ENCODE results near the gene SLC1A3. TPM values are rescaled to one million over a fixed set of nuclear protein-coding genes. Genes with fewer than 3 reads are reported as not detected.
A peak's percentile ranks its signal among the peaks of the same experiment; 100 is the strongest.

Gene SLC1A3
- total RNA-seq, 4 donors from 2014 or later = 11.3 to 26.5 (median 21.2) TPM

- intact Hi-C loops (cut with DNase I) = no loop called here
- H3K4me3 ChIP-seq = no peak overlapping the region
Observed at GRCh38 chr5:36720688-36721087, 114.3 kb downstream of the SLC1A3 start.

GRCh38 chr5:36721664-36722235 is 115.3 kb downstream of the SLC1A3 start:
- WGBS = 77% methylated on average over 5 of the region's 5 CpGs
- intact Hi-C loops (cut with DNase I) = no loop called here

More at GRCh38 chr5:36720688-36721087, 114.3 kb downstream of the SLC1A3 start:
- no peaks in the 10 kb centered on the region for H3K27me3 ChIP-seq
- H3K36me3 ChIP-seq = no peaks in the 10 kb centered on the region
- no peak overlapping the region for H3K27ac ChIP-seq (replicated peaks in 1 of 4)
- TF ChIP-seq POLR2A (IDR thresholded peaks at IDR 0.05; ENCODE audit: low read depth) = no peak
- no peak for TF ChIP-seq EP300 (IDR thresholded peaks at IDR 0.05)
- TF ChIP-seq POLR2AphosphoS5 (IDR thresholded peaks at IDR 0.05) = no peak
- no peaks in the 10 kb centered on the region for H3K9me3 ChIP-seq
- DNase-seq (ENCODE audit: extremely low spot score) = no peak
- H3K4me1 ChIP-seq = peaks cover 0 to 11% (median 4%) of the 10 kb centered on the region in 4 donors
- 87% methylated on average over 4 of the region's 4 CpGs for WGBS

GRCh38 chr5:36722900-36723299 is 116.5 kb downstream of the SLC1A3 start:
- TF ChIP-seq POLR2A (IDR thresholded peaks at IDR 0.05; ENCODE audit: low read depth) (no peak), CTCF (IDR thresholded peaks at IDR 0.05) (no peak), EP300 (IDR thresholded peaks at IDR 0.05) (no peak), POLR2AphosphoS5 (IDR thresholded peaks at IDR 0.05) (no peak)
- DNase-seq (ENCODE audit: extremely low spot score) = no peak
- H3K27me3 ChIP-seq = no peaks in the 10 kb centered on the region
- 50% methylated on average over 6 of the region's 6 CpGs for WGBS
- no peaks in the 10 kb centered on the region for H3K9me3 ChIP-seq
- no peak overlapping the region for H3K4me3 ChIP-seq
- H3K4me1 ChIP-seq = peaks cover 0 to 11% (median 4%) of the 10 kb centered on the region in 4 donors
- no peaks in the 10 kb centered on the region for H3K36me3 ChIP-seq
- H3K27ac ChIP-seq (replicated peaks in 1 of 4) = no peak overlapping the region
- intact Hi-C loops (cut with DNase I) = no loop called here

More at GRCh38 chr5:36721664-36722235, 115.3 kb downstream of the SLC1A3 start:
- no peak for DNase-seq (ENCODE audit: extremely low spot score)
- TF ChIP-seq CTCF (IDR thresholded peaks at IDR 0.05) (no peak), EP300 (IDR thresholded peaks at IDR 0.05) (no peak), POLR2A (IDR thresholded peaks at IDR 0.05; ENCODE audit: low read depth) (no peak), POLR2AphosphoS5 (IDR thresholded peaks at IDR 0.05) (no peak)
- no peaks in the 10 kb centered on the region for H3K36me3 ChIP-seq
- H3K9me3 ChIP-seq = no peaks in the 10 kb centered on the region
- peaks cover 0 to 11% (median 4%) of the 10 kb centered on the region in 4 donors for H3K4me1 ChIP-seq
- no peak overlapping the region for H3K27ac ChIP-seq (replicated peaks in 1 of 4)
- no peak overlapping the region for H3K4me3 ChIP-seq
- H3K27me3 ChIP-seq = no peaks in the 10 kb centered on the region

- no peak for TF ChIP-seq POLR2AphosphoS5 (IDR thresholded peaks at IDR 0.05)
- no peak for TF ChIP-seq POLR2A (IDR thresholded peaks at IDR 0.05; ENCODE audit: low read depth)
- no peak for TF ChIP-seq EP300 (IDR thresholded peaks at IDR 0.05)
- no peak for TF ChIP-seq CTCF (IDR thresholded peaks at IDR 0.05)
- Histone ChIP-seq H3K27me3 (no peaks in the 10 kb centered on the region), H3K4me1 (peaks cover 0 to 11% (median 4%) of the 10 kb centered on the region in 4 donors), H3K36me3 (no peaks in the 10 kb centered on the region), H3K4me3 (no peak overlapping the region), H3K9me3 (no peaks in the 10 kb centered on the region), H3K27ac (replicated peaks in 1 of 4) (no peak overlapping the region)
- intact Hi-C loops (cut with DNase I) = no loop called here
- 91% methylated on average over 1 of the region's 2 CpGs for WGBS
- DNase-seq (ENCODE audit: extremely low spot score) = no peak
Observed at GRCh38 chr5:36723912-36724311, 117.5 kb downstream of the SLC1A3 start.

GRCh38 chr5:36724467-36725332 is 118.3 kb downstream of the SLC1A3 start:
- H3K36me3 ChIP-seq = no peaks in the 10 kb centered on the region
- H3K9me3 ChIP-seq = no peaks in the 10 kb centered on the region
- peak overlapping the region in 1 of 4 donors; percentile 24 for H3K4me3 ChIP-seq
- 79% methylated on average over 6 of the region's 6 CpGs for WGBS
- intact Hi-C loops (cut with DNase I) = no loop called here
- no peak for DNase-seq (ENCODE audit: extremely low spot score)
- H3K4me1 ChIP-seq = peaks cover 0 to 11% (median 6%) of the 10 kb centered on the region in 4 donors
- no peak for TF ChIP-seq CTCF (IDR thresholded peaks at IDR 0.05)
- TF ChIP-seq POLR2A (IDR thresholded peaks at IDR 0.05; ENCODE audit: low read depth) = no peak
- no peak for TF ChIP-seq POLR2AphosphoS5 (IDR thresholded peaks at IDR 0.05)
- TF ChIP-seq EP300 (IDR thresholded peaks at IDR 0.05) = no peak
- H3K27me3 ChIP-seq = no peaks in the 10 kb centered on the region
- peak overlapping the region in 1 of 4 donors; percentile 16 for H3K27ac ChIP-seq (replicated peaks in 1 of 4)
